Testis (tissue), 2 donors: ENCODE data around the gene CTIF.

ENCODE experiments used
- POLR2A ChIP-seq: fragments of 450-650 bp; IDR thresholded peaks from one replicate; pipeline ENCODE4 v1.6.1; 2017; ENCODE audit warnings: antibody characterized with exemption, mild to moderate bottlenecking, moderate library complexity
- TF ChIP-seq, protein P1 (sequence below), 3 experiments: fragments of 450-650 bp in 2 of 3; fragments of 200-600 bp in 1 of 3; sonication (generic) in 1 of 3; IDR thresholded peaks; one replicate each; pipeline ENCODE4 v1.5.1; 2016 to 2019; ENCODE audit warnings: antibody characterized with exemption in 3 of 3, mild to moderate bottlenecking in 2 of 3, moderate library complexity in 1 of 3

DNA sequence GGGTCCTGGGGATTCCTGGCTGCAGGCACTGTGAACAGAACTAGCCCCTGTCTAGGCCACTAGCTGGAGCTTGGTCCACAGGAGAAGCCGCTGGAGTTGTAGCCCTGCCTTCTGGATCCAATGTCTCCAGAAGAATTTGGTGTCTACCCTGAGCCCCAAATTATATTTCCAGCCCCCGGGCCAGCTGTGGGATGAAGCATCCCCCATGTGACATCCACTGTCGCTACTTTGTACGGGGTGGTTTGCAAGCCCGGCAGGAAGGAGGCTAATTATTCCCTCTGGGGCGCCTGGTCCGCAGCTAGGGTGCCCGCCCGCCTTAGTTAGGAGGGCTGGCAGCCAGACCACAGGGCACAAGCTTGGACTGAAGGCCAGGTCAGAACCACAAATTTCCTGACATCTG, 305.4 kb downstream of the CTIF start:
- TF ChIP-seq, protein P1, sequence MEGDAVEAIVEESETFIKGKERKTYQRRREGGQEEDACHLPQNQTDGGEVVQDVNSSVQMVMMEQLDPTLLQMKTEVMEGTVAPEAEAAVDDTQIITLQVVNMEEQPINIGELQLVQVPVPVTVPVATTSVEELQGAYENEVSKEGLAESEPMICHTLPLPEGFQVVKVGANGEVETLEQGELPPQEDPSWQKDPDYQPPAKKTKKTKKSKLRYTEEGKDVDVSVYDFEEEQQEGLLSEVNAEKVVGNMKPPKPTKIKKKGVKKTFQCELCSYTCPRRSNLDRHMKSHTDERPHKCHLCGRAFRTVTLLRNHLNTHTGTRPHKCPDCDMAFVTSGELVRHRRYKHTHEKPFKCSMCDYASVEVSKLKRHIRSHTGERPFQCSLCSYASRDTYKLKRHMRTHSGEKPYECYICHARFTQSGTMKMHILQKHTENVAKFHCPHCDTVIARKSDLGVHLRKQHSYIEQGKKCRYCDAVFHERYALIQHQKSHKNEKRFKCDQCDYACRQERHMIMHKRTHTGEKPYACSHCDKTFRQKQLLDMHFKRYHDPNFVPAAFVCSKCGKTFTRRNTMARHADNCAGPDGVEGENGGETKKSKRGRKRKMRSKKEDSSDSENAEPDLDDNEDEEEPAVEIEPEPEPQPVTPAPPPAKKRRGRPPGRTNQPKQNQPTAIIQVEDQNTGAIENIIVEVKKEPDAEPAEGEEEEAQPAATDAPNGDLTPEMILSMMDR (IDR thresholded peaks at IDR 0.05): no peak
- no peak for TF ChIP-seq POLR2A
